Keratinocyte (primary cell): Measurements from ENCODE around the gene ATL3. TPM values are rescaled to one million over a fixed set of nuclear protein-coding genes. Genes with fewer than 3 reads are reported as not detected.

Source experiments
- DNase-seq: peaks from one replicate; pipeline ENCODE4 v3.0.0-alpha.2; 2011; ENCODE audit warnings: low read depth, missing footprints, low spot score
- FAIRE-seq: peaks from 2 replicates; lab custom pipeline; 2011; peaks lifted over from hg19 to GRCh38; lab: Jason Lieb, UNC
- H2AFZ ChIP-seq: 2 replicates; pipeline ENCODE4 v1.6.0; 2012; ENCODE audit warnings: low read length, control low read depth, inconsistent platforms; ENCODE audit not compliant: control insufficient read depth
- H3K27ac ChIP-seq: 2 replicates; pipeline ENCODE4 v1.5.1; 2011; ENCODE audit warnings: low read length; ENCODE audit not compliant: control insufficient read depth, insufficient read depth
- H3K27me3 ChIP-seq: 3 replicates; pipeline ENCODE4 v1.6.0; 2011; ENCODE audit warnings: low read length; ENCODE audit not compliant: control insufficient read depth, insufficient read depth; ENCODE audit errors: extremely low read depth
- H3K36me3 ChIP-seq, 2 experiments: 2 replicates in 1 of 2; 3 replicates in 1 of 2; pipeline ENCODE4 v1.5.1; 2011; ENCODE audit warnings: low read length in 2 of 2, mild to moderate bottlenecking in 1 of 2; ENCODE audit not compliant: control insufficient read depth in 2 of 2, insufficient read depth in 2 of 2; ENCODE audit errors: extremely low read depth in 1 of 2
- H3K4me1 ChIP-seq: 3 replicates; pipeline ENCODE4 v1.5.1; 2011; ENCODE audit warnings: low read length; ENCODE audit not compliant: control insufficient read depth, insufficient read depth; ENCODE audit errors: extremely low read depth
- H3K4me2 ChIP-seq: 3 replicates; pipeline ENCODE4 v1.6.0; 2011; ENCODE audit warnings: low read depth, low read length; ENCODE audit not compliant: control insufficient read depth, insufficient read depth; ENCODE audit errors: extremely low read depth
- H3K4me3 ChIP-seq, 3 experiments: fragments of 200-600 bp in 1 of 3; sonication (generic) in 1 of 3; 2 replicates in 2 of 3; 3 replicates in 1 of 3; pipeline ENCODE4 v1.5.1; 2011 to 2016; ENCODE audit warnings: low read length in 3 of 3, mild to moderate bottlenecking in 3 of 3, control low read depth in 2 of 3, inconsistent platforms in 1 of 3, low read depth in 1 of 3, mixed read lengths in 1 of 3, mixed run types in 1 of 3, moderate library complexity in 1 of 3; ENCODE audit not compliant: control insufficient read depth in 2 of 3, insufficient read depth in 2 of 3; ENCODE audit errors: extremely low read depth in 1 of 3
- H3K79me2 ChIP-seq: 2 replicates; pipeline ENCODE4 v1.6.0; 2012; ENCODE audit warnings: low read length; ENCODE audit not compliant: control insufficient read depth, insufficient read depth
- H3K9ac ChIP-seq: 3 replicates; pipeline ENCODE4 v1.6.0; 2011; ENCODE audit warnings: low read length; ENCODE audit not compliant: control insufficient read depth, insufficient read depth; ENCODE audit errors: extremely low read depth
- H3K9me1 ChIP-seq: 3 replicates; pipeline ENCODE4 v1.6.0; 2011; ENCODE audit warnings: low read length; ENCODE audit not compliant: control insufficient read depth, insufficient read depth; ENCODE audit errors: extremely low read depth
- H3K9me3 ChIP-seq: 2 replicates; pipeline ENCODE4 v1.5.1; 2012; ENCODE audit warnings: low read depth, low read length; ENCODE audit not compliant: control insufficient read depth
- H4K20me1 ChIP-seq: 3 replicates; pipeline ENCODE4 v1.6.0; 2011; ENCODE audit warnings: low read length; ENCODE audit not compliant: control insufficient read depth, insufficient read depth; ENCODE audit errors: extremely low read depth
- CTCF ChIP-seq, 3 experiments: IDR thresholded peaks in 1 of 3; conservative IDR thresholded peaks in 1 of 3; optimal IDR thresholded peaks in 1 of 3; 2 replicates in 2 of 3; 3 replicates in 1 of 3; pipeline versions ENCODE3 to v1.5.1; 2011; ENCODE audit warnings: low read length in 3 of 3, mild to moderate bottlenecking in 3 of 3, moderate library complexity in 2 of 3, control low read depth in 1 of 3, inconsistent platforms in 1 of 3; ENCODE audit not compliant: insufficient read depth in 2 of 3; ENCODE audit errors: extremely low read depth in 1 of 3
- EZH2 ChIP-seq: IDR thresholded peaks from one replicate; pipeline ENCODE4 v1.6.1; 2012; ENCODE audit warnings: inconsistent platforms, mild to moderate bottlenecking, low read length, moderate library complexity
- dilution Hi-C: fragments of 300-500 bp; cut with MboI; formaldehyde crosslinking; loops from one replicate; pipeline ENCODE4 v1.7.0; 2020; ENCODE audit warnings: low sequenced_read_pairs; ENCODE audit not compliant: extremely low pct_ligation_motif_present
- polyA plus RNA-seq, 5 experiments: library from polyadenylated mRNA; depleted of rRNA in 3 of 5; stranded (reverse) in 3 of 5; stranded (forward) in 1 of 5; unstranded in 1 of 5; fragments of >200 nt; gene quantifications; 1 replicate in 1 of 5; 2 replicates in 3 of 5; 3 replicates in 1 of 5; pipeline versions ENCODE4 v1.2.1 to v1.2.3, GENCODE V29; 2011 to 2012; ENCODE audit warnings: missing spikeins in 2 of 5, low read depth in 1 of 5, low replicate concordance in 1 of 5

The ATL3 gene
- polyA plus RNA-seq, 1 donor (not counting 4 experiments of a cell fraction or from before 2014, with no cell fraction given), result 36.5 TPM

- TF ChIP-seq EZH2, result no peak
- TF ChIP-seq CTCF (optimal IDR thresholded peaks at IDR 0.05 in 1 of 3, IDR thresholded peaks at IDR 0.05 in 1 of 3, conservative IDR thresholded peaks at IDR 0.05 in 1 of 3; ENCODE audit: extremely low read depth in 1 of 3, insufficient read depth in 2 of 3, low read length in 3 of 3), result no peak
- H2AFZ ChIP-seq, result no peak overlapping the region
- no peak overlapping the region for H3K27ac ChIP-seq
- H3K9me1 ChIP-seq, result peaks cover 2% of the 10 kb centered on the region
- H3K4me1 ChIP-seq, result no peaks in the 10 kb centered on the region
- H3K4me3 ChIP-seq, result no peak overlapping the region
- FAIRE-seq (no peak), DNase-seq (no peak)
- no peak overlapping the region for H3K4me2 ChIP-seq
- H3K9ac ChIP-seq, result no peak overlapping the region
- dilution Hi-C loops, result no loop called here
- H4K20me1 ChIP-seq, result no peaks in the 10 kb centered on the region
- H3K79me2 ChIP-seq, result peaks cover 4% of the 10 kb centered on the region
- no peaks in the 10 kb centered on the region for H3K36me3 ChIP-seq
- no peaks in the 10 kb centered on the region for H3K9me3 ChIP-seq
- H3K27me3 ChIP-seq, result no peaks in the 10 kb centered on the region
These were observed 48.8 kb upstream of the ATL3 start for GRCh38 chr11:63719987-63720386.

GRCh38 chr11:63719001-63719400 is 47.8 kb upstream of the ATL3 start:
- Histone ChIP-seq H4K20me1 (no peaks in the 10 kb centered on the region), H3K4me2 (no peak overlapping the region), H3K4me1 (no peaks in the 10 kb centered on the region), H3K4me3 (no peak overlapping the region), H3K79me2 (peaks cover 4% of the 10 kb centered on the region), H2AFZ (no peak overlapping the region), H3K9ac (no peak overlapping the region), H3K36me3 (no peaks in the 10 kb centered on the region), H3K9me3 (no peaks in the 10 kb centered on the region), H3K9me1 (peaks cover 2% of the 10 kb centered on the region), H3K27me3 (no peaks in the 10 kb centered on the region), H3K27ac (no peak overlapping the region)
- DNase-seq, result no peak
- FAIRE-seq, result no peak
- dilution Hi-C loops, result no loop called here
- TF ChIP-seq EZH2 (no peak), CTCF (optimal IDR thresholded peaks at IDR 0.05 in 1 of 3, IDR thresholded peaks at IDR 0.05 in 1 of 3, conservative IDR thresholded peaks at IDR 0.05 in 1 of 3; ENCODE audit: extremely low read depth in 1 of 3, insufficient read depth in 2 of 3, low read length in 3 of 3) (no peak)
